GM19438 (cell line): ENCODE measurements around the gene C1QTNF4.

Experiments used
- ATAC-seq: cut with Tn5 transposase; IDR thresholded peaks from one replicate; pipeline ENCODE4 v1.9.1; 2021; ENCODE audit warnings: low read depth; ENCODE audit not compliant: unreplicated experiment

Gene C1QTNF4

DNA sequence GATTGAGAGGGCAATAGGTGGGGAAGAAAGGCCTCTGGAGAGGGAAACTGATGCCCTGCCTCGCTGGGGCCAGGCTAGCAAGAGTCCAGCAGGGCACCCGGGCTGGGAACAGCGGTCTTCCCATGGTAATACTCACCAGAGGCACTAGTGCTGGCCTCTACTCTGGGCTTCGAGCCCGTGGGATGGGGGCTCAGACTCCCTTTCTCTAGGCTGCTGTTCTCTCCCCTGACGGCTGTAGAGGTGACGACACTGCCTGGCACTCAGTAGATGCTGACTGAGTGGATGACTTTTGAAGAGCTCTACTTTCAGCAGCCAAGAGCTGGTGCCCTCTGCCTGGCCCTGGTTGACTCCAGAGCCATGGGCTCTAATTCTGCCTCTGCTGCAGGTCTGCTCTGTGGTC is 818 bp upstream of the C1QTNF4 start:
- no peak for ATAC-seq

DNA sequence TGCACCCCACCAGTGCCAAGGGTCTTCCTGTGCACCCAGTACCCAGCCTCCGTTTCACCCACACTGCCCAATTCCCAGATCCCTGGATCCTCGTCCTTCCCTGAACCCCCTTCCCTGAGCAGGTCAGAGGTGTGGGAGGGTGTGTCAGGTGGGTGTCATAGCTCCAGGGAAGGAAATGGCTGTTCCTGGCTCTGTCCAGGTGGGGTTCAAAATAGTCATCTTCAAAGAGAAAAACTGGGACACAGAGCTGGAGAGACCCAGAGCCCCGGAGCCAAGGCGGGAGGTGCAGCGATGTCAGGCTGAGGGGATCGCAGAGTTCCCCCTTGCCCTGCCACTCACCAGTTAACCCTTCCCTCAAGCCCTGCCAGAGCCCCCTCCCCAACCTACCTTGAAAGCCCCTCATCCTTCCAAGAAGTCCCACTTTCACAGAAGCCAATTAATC is 698 bp downstream of the C1QTNF4 start:
- ATAC-seq, result no peak

DNA sequence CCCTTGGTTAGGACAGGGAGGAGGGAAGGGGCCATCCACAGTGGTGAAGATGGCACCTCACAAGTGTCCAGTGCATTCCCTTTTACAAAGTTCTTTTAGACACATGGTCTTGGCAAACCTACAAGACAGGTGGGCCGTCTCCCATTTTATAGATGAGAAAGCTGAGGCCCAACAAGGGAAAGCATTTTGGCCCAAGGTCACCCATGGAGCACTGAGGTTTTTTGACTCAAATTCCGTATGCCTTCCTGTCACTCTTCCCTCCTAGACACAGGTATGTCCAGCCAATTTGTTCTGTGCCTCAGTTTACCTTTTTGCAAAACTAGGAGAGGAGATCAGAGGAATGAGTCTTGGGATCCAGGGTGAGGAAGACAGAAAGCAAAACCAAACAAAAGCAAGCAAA is 1.2 kb downstream of the C1QTNF4 start:
- no peak for ATAC-seq

DNA sequence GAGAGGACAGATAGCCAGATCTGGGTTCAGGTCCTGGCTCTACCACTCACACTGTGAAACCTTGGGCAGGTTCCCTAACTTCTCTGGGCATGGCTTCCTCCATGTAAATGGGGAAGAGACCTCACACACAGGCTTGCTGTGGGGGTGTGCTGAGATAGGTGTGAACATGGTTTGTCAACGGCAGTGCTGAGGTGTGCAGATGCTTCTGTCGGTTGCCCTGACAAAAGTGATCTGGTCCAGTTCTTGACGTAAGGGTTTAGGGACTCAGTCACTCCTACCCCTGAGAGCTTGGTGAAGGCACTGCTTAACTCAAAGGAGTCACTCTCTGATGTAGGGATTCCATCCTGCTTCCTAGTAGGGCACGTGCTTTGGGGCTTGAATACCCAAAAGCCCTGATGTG is 2.0 kb downstream of the C1QTNF4 start:
- ATAC-seq, result no peak

DNA sequence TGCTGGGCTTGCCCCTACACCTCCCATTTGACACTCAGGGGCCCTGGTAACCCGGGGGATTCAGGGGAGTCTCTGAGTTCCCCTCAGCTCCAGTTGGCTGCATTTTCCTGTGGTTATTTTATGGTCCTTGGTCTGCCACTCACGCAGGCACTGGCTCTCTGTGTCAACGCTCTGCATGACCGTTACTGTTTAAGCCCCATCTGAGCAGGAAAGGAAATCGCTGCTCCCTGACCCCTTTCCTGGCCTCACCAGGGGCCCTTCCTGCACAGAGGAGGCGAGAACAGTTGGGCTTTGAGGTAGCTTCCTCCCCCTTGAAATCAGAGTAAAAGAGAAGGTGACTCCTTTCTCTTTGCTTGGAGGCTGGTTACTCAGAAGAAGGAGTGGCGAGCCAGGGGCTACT is 2.4 kb downstream of the C1QTNF4 start:
- ATAC-seq, result no peak

DNA sequence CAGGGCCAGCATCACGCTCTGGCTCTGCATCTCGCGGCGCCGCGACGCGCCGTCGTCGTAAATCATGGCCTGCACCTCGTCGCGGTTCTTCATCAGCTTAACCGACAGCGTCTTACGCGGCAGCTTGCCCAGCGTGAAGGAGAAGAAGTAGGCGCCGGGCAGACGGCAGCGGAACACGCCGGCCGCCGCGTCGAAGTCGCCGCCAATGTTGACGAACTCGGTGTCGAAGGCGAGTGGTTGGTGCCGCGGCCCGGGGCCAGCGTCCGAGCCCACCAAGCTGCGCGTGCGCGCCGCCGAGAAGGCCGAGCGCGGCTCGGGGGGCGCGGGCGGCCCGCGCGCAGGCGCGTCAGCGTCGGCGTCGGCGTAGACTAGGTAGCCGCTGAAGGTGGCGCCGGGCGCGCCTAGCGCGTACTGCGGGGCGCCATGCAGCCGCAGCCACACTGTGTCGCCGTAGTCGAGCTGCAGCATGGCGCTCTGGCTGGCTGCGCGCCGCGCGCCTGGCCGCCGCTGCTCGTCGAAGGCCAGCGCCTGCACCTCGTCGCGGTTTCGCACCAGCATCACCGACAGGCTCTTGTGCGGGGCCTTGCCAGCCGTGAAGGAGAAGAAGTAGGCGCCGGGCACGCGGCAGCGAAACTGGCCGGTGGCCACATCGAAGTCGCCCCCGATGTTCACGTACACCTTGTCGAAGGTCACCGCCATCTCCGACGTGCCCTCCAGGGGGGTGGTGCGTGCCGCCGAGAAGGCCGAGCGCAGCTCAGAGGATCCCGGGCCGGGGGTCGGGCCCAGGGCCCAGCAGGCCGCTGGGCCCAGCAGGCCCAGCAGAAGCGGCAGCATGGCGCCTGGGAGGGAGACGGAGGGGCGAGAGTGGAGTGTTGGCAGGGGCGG is 4.0 kb downstream of the C1QTNF4 start:
- ATAC-seq, result no peak

DNA sequence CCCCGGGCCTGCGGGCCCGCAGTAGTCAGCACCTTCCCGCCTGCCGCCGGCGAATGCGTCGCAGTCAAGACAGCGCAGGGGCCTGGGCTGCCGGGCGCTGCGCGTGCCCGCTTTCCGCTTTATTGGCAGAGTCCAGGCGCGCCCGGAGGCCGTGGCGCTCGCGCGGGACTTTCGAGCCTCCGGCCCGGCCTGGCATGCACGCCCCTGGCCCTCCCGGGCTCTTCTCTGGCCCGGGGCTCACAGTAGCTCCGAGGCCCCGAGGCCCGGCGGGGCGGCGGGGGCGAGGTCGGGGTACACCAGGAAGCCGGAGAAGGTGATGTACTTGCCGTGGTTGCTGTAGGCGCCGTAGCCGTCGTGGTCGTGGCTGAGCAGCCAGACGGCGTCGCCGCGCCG is 4.6 kb downstream of the C1QTNF4 start:
- no peak for ATAC-seq

DNA sequence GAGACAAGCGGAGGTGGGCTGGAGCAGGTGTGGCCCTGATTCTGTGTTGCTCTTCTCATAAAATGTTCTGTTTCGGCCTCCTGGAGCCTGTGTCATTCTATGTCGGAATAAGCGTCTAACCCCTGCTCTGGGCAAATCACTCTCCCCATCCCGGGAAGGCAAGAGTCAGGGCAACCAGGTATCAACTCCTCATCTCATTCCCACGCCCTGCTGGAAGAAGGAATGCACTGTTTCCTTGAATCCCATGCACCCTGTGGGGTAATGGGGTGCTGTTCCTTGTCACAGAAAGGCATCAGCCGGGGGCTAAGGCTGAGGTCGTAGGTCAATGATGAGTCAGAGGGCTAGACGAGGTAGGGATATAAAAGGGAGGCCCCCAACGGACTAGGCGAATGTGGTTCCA is 5.1 kb downstream of the C1QTNF4 start:
- no peak for ATAC-seq

DNA sequence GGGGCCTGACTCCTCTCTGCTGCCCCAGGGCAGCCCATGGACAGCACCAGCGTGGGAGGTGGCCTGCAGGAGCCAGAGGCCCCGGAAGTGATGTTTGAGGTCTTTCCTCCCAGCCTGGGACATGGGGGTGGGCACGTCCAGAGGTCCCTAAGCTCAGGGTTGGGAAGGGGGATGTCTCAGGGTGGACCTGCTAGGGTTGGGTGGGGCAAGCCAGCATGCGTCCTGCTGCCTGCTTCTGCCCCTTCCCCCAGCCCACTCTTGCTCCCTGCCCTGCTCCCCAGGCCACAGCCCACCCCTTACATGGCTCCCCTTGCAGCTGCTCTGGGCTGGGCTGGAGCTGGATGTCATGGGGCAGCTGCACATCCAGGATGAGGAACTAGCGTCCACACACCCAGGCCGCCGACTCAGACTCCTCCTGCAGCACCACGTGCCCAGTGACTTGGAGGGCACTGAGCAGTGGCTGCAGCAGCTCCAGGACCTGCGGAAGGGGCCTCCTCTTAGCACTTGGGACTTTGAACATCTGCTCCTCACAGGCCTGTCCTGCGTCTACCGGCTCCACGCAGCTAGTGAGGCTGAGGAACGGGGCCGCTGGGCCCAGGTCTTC is 6.4 kb downstream of the C1QTNF4 start:
- no peak for ATAC-seq

DNA sequence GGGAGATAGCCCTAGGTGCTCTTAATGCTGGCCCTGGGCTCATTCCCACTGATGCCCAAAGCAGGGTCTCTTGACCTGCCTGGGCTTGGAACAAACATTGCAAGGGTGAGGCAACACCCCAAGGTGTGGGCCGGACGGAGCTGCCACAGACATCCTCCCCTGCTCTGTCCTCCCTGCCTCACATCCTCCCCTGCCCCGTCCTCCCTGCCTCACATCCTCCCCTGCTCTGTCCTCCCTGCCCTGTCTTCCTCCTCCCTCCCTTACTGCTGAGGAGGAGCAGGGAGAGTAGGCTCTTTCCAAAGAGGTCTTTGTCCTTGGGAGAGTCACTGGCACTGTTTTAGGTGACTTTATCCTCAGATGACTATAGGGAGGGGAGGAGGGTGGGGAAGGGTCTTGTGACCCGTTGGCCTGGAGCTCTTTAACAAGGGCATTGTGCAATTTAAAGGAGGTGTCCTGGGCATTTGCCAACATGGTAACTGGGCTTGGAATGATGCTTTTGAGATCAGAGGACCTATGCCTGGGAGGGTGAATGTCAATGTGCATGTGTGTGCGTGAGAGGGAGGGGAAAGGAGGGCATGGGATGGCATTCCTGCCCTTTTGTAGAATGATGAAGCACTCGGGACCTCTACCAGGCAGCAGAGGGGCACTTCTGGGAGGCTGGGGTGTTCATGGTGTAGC is 7.0 kb downstream of the C1QTNF4 start:
- no peak for ATAC-seq

DNA sequence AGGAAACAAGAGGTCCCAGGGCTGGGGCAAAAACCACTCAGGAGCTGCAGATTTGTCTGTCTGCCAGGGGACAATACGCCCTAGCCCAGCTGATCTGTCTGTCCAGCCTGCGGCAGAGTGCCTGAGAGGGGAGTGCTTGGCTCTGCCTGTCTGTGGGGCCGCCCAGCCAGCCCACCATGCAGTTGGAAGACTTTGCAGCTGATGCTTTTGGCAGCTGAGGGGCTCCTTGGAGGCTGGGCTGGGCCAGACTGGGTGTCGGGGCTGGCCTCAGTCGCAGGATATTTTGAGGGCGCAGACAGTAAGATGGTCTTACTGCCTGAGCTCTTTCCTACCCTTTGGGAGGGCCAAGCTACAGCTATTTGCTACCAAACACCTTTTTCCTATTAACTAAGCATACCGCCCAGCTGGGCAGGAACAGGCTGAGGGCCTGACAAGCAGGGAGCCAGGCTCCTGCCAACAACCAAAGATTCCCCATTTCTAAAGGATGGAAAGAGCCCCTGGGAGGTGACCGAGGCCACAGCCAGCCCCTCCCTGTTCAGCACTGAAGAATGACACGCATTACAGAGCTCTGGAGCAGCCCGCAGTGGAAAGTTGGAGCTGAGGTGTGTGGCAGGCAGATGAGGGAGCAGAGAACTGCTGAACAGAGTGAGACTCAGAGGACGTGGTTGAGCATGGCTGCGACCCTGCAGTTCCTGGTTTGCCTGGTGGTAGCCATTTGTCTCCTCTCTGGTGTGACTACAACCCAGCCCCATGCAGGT is 7.9 kb downstream of the C1QTNF4 start, which contains the start of gene FAM180B:
Gene FAM180B, plus strand, starts transcription at position 581 of the 758 bp plus-strand sequence. Its CDS starts 91 bp downstream, at position 672.
- no peak for ATAC-seq

DNA sequence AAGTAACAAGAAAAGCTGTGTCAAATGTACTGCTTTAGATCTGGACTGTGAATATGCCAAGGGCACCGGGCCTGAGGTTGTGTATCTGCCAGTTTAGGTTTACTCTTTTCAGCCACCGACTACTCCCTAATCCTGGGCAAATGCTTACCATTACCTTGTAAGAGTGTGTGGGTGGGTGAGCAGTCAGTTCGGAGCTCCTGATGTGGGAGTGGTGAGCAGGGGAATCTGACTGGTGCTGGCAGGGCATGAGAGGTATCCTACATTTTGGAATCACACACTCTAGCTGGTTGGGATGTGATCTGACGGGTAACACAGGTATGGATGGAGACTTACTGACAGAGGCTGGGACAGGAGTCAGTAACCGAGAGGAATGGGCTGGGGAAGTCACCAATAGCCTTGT is 10.4 kb downstream of the C1QTNF4 start:
- ATAC-seq, result no peak

DNA sequence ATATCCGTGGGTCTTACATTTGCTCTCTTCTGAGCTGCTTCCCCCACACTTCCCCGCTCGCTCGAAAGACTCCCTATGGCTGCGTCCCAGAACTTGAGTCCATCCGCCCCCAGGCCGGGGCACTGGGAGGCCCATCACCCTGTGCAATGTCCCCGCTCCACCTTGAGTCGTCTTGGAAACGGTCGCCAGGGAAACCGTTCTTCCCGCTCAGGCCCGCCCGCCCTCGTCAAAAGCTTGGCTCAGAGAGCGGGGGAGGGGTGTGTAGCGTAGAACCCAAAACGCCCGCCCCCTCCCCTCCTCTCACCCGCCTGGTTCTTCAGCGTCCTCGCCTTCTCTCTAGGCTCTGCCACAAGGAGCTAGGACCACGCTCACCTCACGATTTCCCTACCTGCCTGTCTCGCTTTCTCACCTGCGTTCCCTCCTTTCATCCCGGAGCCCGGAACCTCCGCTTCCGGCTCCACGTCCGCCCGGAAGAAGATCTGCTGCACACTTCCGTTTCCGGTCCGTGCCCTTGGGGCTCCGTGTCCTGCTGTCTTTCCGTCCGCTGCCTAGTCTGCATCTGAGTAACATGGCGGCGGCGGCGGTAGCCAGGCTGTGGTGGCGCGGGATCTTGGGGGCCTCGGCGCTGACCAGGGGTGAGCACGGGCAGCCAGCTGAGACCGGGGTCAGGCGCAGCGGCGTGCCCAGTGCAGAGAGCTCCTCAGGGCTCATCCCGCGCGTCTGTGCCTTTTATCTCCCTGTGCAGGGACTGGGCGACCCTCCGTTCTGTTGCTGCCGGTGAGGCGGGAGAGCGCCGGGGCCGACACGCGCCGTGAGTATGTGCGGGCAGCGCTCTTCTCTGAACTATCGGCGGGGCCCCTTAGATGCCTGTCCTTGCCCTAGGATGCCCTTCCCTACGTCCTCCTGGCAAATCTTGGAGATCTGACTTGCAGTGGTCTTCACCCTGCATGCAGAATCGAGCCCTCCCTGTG is 15.4 kb downstream of the C1QTNF4 start, which contains the start of the genes KBTBD4 and NDUFS3:
Gene KBTBD4, minus strand, starts transcription at position 447 of the 971 bp plus-strand sequence. Its CDS starts 19 bp downstream, at position 428.
Gene NDUFS3, plus strand, starts transcription at position 551 of the 971 bp plus-strand sequence. Its CDS starts 18 bp downstream, at position 569.
- peak; percentile 89 for ATAC-seq

DNA sequence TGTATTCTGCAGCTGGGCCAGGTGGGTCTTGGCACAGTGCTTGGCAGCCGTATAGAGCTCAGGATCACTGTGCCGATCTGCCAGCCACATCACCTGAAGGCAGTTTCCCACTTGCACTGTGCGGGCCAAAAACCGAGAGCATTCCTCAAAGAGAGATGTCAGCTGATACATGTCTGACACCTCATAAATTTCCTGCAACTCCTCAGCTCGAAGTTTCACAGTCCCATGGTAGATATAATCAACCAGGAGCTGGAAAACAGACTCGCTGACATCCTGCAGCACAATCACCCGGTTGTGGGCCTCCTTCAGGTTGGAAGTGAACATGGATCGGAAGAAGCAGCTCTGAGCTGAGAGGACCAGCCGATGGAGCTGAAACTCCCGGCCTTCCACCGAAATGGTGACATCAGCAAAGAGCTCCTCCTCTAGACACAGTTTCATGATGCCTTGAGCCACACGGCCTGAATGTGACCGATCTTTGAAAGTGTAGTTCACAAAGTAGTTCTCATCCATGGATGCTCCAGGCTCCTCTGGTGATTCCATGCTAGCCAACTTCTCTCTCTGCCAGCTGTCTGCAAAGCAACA is 16.7 kb downstream of the C1QTNF4 start:
- ATAC-seq, result no peak

DNA sequence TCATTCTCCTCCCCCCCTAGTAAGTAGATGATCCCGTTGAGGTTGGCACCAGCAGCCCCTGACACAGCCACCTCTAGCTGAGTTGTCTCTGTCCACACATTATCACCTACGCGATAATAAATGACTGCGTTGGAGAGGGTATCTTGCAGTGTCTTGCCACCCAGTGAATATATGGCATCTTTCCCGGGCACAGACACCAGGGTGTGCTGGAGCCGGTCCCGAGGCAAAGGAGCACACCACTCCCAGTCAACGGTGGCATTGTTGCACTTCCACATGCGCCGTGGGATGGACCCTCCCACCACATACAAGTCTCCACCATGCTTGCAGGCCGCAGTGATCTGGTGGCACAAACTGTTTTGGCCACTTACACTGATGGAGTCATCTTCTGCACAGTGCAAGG is 20.9 kb downstream of the C1QTNF4 start:
- ATAC-seq, result no peak

DNA sequence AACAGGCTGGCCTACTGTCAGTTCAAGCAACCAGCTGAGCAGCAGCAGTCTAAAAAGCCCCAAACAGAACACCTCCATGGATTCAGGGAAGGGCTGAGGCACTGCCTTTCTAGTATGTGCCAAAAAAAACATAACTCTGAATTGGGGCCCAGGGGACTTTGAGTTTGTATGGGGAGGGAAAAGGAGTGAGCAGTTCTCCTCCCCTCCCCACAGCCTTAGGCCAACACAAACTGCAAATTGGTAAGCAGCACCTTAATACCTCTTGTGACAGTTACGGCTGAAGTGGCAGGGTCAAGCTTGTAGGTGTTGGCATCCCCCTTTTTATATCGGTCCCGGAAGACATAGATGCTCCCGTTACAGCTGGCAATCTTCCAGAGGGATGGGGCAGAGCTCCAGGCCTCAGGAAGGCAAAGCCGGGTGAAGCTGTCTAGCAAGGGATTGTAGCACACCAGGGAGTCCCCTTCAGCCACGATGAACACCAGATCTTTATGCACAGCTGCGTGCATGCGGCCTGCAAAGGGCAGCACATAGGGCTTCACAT is 21.4 kb downstream of the C1QTNF4 start:
- ATAC-seq, result no peak

DNA sequence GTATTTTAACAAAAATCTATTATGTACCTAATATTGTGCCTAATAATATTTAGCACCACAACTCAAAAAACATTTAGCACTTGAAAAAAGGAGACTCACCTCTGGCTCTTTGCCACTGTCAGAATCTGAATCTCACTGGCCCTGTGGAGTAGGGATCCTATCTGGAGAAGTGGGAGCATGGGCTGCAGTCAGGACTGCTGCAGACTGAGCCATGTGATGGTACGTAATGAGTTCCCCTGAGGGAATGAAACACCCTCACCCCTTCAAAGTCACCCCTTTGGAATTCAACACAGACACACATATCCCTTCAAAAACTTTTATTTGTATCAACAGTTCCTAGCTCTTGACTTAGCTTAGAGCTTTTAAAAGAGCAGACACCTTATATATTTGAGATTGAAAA is 22.3 kb downstream of the C1QTNF4 start:
- no peak for ATAC-seq

DNA sequence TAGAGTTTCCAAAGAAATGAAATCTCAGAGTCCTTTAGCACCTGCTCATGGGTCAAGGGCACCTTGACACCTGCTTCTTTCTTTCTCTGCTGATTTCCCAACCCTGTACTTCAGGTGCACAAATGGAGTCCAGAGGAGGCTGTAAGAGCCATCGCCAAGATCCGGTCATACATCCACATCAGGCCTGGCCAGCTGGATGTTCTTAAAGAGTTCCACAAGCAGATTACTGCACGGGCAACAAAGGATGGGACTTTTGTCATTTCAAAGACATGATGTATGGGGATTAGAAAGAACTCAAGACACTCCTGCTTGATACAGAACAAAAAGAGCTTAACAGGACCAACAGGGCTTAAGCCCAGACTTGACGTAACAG is 22.9 kb downstream of the C1QTNF4 start:
- no peak for ATAC-seq
